ENCODE results near the gene JMJD1C. TPM values are rescaled to one million over a fixed set of nuclear protein-coding genes. Genes with fewer than 3 reads are reported as not detected.

JMJD1C gene
- total and polyA plus RNA-seq, 2 donors (not counting 3 experiments of a cell fraction or from before 2014, with no cell fraction given) = 32.1 to 97.1 TPM

DNA sequence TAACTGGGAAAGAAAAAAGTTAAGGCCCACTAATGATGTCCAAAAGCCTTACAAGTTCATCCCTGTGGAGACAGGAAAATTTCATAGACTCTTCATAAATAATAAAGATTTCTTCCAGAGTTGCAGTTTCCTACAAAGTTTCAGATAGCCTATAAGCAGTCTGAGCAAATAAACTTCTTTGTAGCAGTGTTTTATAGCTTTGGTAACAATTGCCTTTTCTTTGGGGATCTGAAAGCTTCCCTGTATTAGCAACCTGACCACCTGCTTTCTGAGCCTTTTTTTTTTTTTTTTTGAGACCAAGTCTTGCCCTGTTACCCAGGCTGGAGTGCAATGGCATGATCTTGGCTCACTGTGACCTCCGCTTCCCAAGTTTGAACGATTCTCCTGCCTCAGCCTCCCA is 182.7 kb downstream of the JMJD1C start:
- Histone ChIP-seq H3K9ac (replicated peaks; ENCODE audit: extremely low read depth, insufficient read depth, low read length) (no peak overlapping the region), H3K79me2 (ENCODE audit: control insufficient read depth, insufficient read depth, low read length) (peaks cover 10% of the 10 kb centered on the region), H4K20me1 (replicated peaks; ENCODE audit: control insufficient read depth, extremely low read depth, insufficient read depth, low read length) (no peaks in the 10 kb centered on the region), H3K9me3 (replicated peaks; ENCODE audit: control insufficient read depth, insufficient read depth, low read length) (no peaks in the 10 kb centered on the region), H3K4me3 (replicated peaks in 1 of 3; ENCODE audit: insufficient read depth in 1 of 3, low read depth in 1 of 3, low read length in 3 of 3) (no peak overlapping the region), H3K4me2 (ENCODE audit: insufficient read depth, low read length) (no peak overlapping the region), H3K36me3 (ENCODE audit: control insufficient read depth in 2 of 2, extremely low read depth in 1 of 2, insufficient read depth in 2 of 2, low read length in 2 of 2) (no peaks in the 10 kb centered on the region), H2AFZ (ENCODE audit: low read depth, low read length) (no peak overlapping the region), H3K27me3 (ENCODE audit: control insufficient read depth in 2 of 2, insufficient read depth in 2 of 2, low read length in 2 of 2) (no peaks in the 10 kb centered on the region), H3K27ac (ENCODE audit: insufficient read depth, low read depth, low read length) (no peak overlapping the region), H3K9me1 (replicated peaks; ENCODE audit: control insufficient read depth, extremely low read depth, insufficient read depth, low read length) (no peaks in the 10 kb centered on the region), H3K4me1 (ENCODE audit: control insufficient read depth, extremely low read depth, insufficient read depth, low read length) (no peaks in the 10 kb centered on the region)
- DNase-seq (ENCODE audit: low read depth, low spot score) = no peak
- intact Hi-C loops (cut with micrococcal nuclease) = no loop called here
- FAIRE-seq = no peak
- BruUV-seq (replicated peaks) = no TSS peak
- dilution Hi-C loops (cut with MboI; ENCODE audit: extremely low pct_ligation_motif_present, low sequenced_read_pairs) = no loop called here
- ChIA-PET POLR2A (interaction anchor here (0.5 to 1.0 kb wide), 2 partner anchors 14 to 15 kb away, joined by 3 to 9 read pairs; no protein-coding TSS in a partner anchor), CTCF (interaction anchor here (0.6 kb wide), 1 partner anchor 8 kb away, joined by 3 read pairs; no protein-coding TSS in a partner anchor)
- no peak for TF ChIP-seq GATA2 (IDR thresholded peaks at IDR 0.05; ENCODE audit: insufficient read depth, insufficient read length, low read depth, low read length)
- no peak for TF ChIP-seq EZH2 (IDR thresholded peaks at IDR 0.05; ENCODE audit: borderline replicate concordance, low read depth, low read length, severe bottlenecking)
- no peak for TF ChIP-seq JUN (IDR thresholded peaks at IDR 0.05; ENCODE audit: borderline replicate concordance, insufficient read depth, insufficient read length, low read depth)
- TF ChIP-seq FOS (IDR thresholded peaks at IDR 0.05; ENCODE audit: borderline replicate concordance, insufficient read depth, low read length) = no peak
- TF ChIP-seq, protein P1, sequence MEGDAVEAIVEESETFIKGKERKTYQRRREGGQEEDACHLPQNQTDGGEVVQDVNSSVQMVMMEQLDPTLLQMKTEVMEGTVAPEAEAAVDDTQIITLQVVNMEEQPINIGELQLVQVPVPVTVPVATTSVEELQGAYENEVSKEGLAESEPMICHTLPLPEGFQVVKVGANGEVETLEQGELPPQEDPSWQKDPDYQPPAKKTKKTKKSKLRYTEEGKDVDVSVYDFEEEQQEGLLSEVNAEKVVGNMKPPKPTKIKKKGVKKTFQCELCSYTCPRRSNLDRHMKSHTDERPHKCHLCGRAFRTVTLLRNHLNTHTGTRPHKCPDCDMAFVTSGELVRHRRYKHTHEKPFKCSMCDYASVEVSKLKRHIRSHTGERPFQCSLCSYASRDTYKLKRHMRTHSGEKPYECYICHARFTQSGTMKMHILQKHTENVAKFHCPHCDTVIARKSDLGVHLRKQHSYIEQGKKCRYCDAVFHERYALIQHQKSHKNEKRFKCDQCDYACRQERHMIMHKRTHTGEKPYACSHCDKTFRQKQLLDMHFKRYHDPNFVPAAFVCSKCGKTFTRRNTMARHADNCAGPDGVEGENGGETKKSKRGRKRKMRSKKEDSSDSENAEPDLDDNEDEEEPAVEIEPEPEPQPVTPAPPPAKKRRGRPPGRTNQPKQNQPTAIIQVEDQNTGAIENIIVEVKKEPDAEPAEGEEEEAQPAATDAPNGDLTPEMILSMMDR (IDR thresholded peaks at IDR 0.05; ENCODE audit: extremely low read depth in 1 of 2, insufficient read depth in 1 of 2, low read depth in 1 of 2, low read length in 2 of 2) = no peak
- TF ChIP-seq MYC (IDR thresholded peaks at IDR 0.05; ENCODE audit: low read depth, low read length) = no peak
- no peak for TF ChIP-seq POLR2AphosphoS5 (IDR thresholded peaks at IDR 0.05; ENCODE audit: insufficient read depth, low read depth, low read length)
- TF ChIP-seq, protein P2, sequence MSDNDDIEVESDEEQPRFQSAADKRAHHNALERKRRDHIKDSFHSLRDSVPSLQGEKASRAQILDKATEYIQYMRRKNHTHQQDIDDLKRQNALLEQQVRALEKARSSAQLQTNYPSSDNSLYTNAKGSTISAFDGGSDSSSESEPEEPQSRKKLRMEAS (IDR thresholded peaks at IDR 0.05; ENCODE audit: insufficient read depth, insufficient read length) = no peak
- no peak for TF ChIP-seq POLR2A (IDR thresholded peaks at IDR 0.05; ENCODE audit: low read depth, low read length)

Measured in endothelial cell of umbilical vein (primary cell).